ENCODE results near the gene ZNF124.
"Not testable (repeated sequence)": the region's sequence is repeated elsewhere in the genome, so short reads cannot be mapped to it uniquely, and the experiment has no call there.

Gene ZNF124

DNA sequence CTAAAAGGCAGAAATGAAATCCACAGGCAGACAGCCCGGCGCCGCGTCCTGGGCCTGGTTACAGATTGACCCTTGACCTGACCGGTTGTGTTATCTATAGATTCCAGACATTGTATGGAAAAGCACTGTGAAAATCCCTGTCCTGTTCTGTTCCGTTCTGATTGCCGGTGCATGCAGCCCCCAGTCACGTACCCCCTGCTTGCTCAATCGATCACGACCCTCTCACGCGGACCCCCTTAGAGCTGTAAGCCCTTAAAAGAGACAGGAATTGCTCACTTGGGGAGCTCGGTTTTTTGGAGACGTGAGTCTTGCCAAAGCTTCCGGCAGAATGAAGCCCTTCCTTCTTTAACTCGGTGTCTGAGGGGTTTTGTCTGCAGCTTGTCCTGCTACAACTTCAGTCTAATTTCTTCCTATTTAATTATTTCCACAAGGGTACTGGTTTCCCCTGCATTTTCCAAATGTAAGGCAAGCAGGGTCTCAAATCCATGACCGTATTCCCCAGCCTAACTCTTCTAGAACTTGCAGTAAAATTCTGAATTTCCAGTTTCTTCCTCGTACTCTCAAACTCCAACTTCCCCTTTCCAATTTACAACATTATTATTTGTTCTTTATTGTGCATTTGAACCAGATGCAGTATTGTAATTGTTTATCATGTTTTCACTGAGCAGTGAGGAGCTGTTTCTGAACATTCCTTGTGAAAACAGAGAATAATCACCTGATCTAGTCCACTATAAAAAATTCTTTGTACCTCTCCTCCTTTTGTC is 44.1 kb downstream of the ZNF124 start:
- not testable (repeated sequence) for H3K27me3 ChIP-seq (ENCODE audit: insufficient read depth, low read length); H3K4me1 ChIP-seq (ENCODE audit: insufficient read depth, low read length); H3K9me3 ChIP-seq (ENCODE audit: insufficient read depth, low read depth, low read length); H3K27ac ChIP-seq (ENCODE audit: low read depth, low read length); H3K9ac ChIP-seq (ENCODE audit: low read depth, low read length)
- WGBS = 25% methylated on average over 11 of the region's 18 CpGs
- Histone ChIP-seq H3K36me3 (ENCODE audit: insufficient read depth, low read length) (peaks cover 22% of the 10 kb centered on the region), H3K4me3 (ENCODE audit: low read length) (peak overlapping the region; percentile 45)

DNA sequence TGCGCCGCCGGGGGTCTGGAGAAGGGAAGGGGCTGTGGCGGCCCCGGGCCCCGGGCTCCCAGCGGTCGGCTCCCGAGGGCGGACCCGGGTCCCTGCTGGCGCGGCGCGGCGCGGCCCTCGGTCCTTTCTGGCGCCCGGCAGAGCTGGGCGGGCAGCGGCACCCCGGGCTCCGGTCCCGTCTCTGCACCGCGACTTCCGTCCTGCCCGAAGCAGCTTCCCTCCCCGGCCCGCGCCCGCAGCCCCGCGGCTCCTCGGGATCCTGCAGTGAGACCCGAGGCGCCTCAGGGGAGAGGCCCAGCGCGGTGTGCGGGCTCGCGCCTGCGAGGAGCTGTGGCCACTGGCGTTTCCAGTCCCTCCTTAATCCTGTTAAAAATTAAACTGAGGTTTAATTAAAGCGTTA is 45.2 kb downstream of the ZNF124 start:
- H3K4me3 ChIP-seq (ENCODE audit: low read length); H3K4me1 ChIP-seq (ENCODE audit: insufficient read depth, low read length); H3K27me3 ChIP-seq (ENCODE audit: insufficient read depth, low read length); H3K9ac ChIP-seq (ENCODE audit: low read depth, low read length); H3K9me3 ChIP-seq (ENCODE audit: insufficient read depth, low read depth, low read length); H3K27ac ChIP-seq (ENCODE audit: low read depth, low read length): not testable (repeated sequence)
- no CpG with 5 or more reads among the region's 46 CpGs for WGBS
- peaks cover 13% of the 10 kb centered on the region for H3K36me3 ChIP-seq (ENCODE audit: insufficient read depth, low read length)

DNA sequence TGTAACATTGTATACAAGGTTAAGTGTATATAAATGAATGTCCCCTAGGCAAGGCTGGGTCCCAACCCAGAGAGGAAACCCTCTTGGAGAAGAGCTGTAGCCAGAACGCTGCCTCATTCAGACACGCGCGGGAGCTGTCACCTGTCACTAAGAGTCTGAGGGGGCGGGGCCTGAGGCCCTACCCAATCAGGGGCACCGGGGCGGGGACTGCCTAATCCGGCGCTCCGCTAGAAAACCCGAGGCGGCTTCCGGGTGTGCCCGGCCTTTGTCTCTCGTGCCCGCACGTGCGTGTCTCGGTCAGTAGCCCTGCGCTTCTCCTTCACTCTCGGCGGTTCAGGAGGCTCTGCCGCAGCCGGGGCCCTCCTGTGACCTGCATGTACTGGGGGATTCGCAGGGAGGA is 45.7 kb downstream of the ZNF124 start:
- not testable (repeated sequence) for H3K9ac ChIP-seq (ENCODE audit: low read depth, low read length); H3K27ac ChIP-seq (ENCODE audit: low read depth, low read length); H3K27me3 ChIP-seq (ENCODE audit: insufficient read depth, low read length); H3K4me1 ChIP-seq (ENCODE audit: insufficient read depth, low read length); H3K9me3 ChIP-seq (ENCODE audit: insufficient read depth, low read depth, low read length); H3K36me3 ChIP-seq (ENCODE audit: insufficient read depth, low read length); H3K4me3 ChIP-seq (ENCODE audit: low read length)
- no CpG with 5 or more reads among the region's 25 CpGs for whole genome bisulfite sequencing

DNA sequence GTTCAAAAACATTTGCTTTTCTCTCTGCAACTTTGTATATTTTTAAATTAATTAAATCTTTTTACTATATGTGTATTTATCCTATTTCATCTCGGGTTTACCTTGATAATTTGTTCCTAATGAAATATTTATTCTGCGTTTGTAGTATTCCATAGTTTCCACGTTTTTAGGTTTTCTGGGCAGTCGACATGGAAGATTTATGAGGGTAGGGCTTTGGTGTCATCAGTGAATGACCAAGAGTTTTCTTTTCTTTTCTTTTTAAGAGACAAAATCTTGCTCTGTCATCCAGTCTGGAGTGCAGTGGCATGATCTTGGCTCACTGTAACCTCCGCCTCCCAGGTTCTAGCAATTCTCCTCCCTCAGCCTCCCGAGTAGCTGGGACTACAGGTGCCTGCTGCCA is 50.4 kb downstream of the ZNF124 start:
- H3K4me3 ChIP-seq (ENCODE audit: low read length) = no peak overlapping the region
- H3K27me3 ChIP-seq (ENCODE audit: insufficient read depth, low read length) = no peaks in the 10 kb centered on the region
- H3K27ac ChIP-seq (ENCODE audit: low read depth, low read length) = no peak overlapping the region
- H3K9me3 ChIP-seq (ENCODE audit: insufficient read depth, low read depth, low read length) = no peaks in the 10 kb centered on the region
- H3K9ac ChIP-seq (ENCODE audit: low read depth, low read length) = no peak overlapping the region
- H3K4me1 ChIP-seq (ENCODE audit: insufficient read depth, low read length) = no peaks in the 10 kb centered on the region
- 84% methylated on average over 6 of the region's 6 CpGs for WGBS
- no peaks in the 10 kb centered on the region for H3K36me3 ChIP-seq (ENCODE audit: insufficient read depth, low read length)

DNA sequence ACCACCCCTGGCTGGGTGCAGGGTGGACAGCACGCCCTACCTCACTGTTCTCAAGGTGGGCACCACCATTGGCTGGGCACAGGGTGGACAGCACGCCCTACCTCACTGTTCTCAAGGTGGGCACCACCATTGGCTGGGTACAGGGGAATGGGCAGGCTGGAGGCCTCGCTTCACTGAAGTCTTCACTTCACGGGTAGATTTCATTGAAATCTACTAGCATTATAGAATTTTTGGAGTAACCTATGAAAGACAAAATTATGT is 51.5 kb downstream of the ZNF124 start:
- H3K4me3 ChIP-seq (ENCODE audit: low read length); H3K9ac ChIP-seq (ENCODE audit: low read depth, low read length); H3K27me3 ChIP-seq (ENCODE audit: insufficient read depth, low read length); H3K9me3 ChIP-seq (ENCODE audit: insufficient read depth, low read depth, low read length); H3K4me1 ChIP-seq (ENCODE audit: insufficient read depth, low read length); H3K36me3 ChIP-seq (ENCODE audit: insufficient read depth, low read length); H3K27ac ChIP-seq (ENCODE audit: low read depth, low read length): not testable (repeated sequence)
- WGBS = 86% methylated on average over 4 of the region's 4 CpGs

DNA sequence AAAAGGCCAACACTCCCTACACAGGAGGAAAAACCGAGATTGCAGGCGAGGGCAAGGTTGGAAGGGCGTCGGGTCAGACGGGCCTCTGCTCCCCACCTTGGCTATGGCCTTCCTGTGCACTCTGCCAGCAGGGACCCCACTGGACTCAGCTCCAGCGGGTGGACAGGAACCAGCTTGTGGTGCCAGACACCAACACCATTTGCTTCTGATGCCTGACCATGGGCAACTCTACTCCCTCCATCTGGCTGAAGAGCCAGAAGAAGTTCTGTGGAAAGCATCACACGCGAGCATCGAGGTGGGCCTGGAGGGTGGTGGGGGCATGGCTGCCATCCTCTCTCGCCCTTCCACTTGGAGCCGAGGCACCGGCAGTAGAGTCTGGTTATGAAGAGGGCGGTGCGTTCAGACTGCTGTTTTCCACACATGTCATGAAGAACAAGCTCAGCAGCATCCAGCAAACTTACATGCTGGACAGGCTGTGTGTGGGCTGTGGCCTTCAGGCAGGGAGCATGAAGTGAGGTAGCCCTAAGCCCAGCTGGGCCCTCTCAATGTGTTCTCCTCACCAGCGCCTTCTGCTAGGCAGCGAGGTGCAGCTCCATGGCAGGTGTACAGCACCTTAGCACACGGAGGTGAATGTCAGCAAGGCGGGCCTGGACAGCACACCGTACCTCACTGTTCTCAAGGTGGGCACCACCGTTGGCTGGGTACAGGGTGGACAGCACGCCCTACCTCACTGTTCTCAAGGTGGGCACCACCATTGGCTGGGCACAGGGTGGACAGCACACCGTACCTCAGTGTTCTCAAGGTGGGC is 52.0 kb downstream of the ZNF124 start:
- H3K4me1 ChIP-seq (ENCODE audit: insufficient read depth, low read length) = no peaks in the 10 kb centered on the region
- H3K9me3 ChIP-seq (ENCODE audit: insufficient read depth, low read depth, low read length) = no peaks in the 10 kb centered on the region
- no peak overlapping the region for H3K9ac ChIP-seq (ENCODE audit: low read depth, low read length)
- H3K4me3 ChIP-seq (ENCODE audit: low read length) = no peak overlapping the region
- no peaks in the 10 kb centered on the region for H3K27me3 ChIP-seq (ENCODE audit: insufficient read depth, low read length)
- WGBS = 91% methylated on average over 22 of the region's 22 CpGs
- H3K36me3 ChIP-seq (ENCODE audit: insufficient read depth, low read length) = no peaks in the 10 kb centered on the region
- H3K27ac ChIP-seq (ENCODE audit: low read depth, low read length) = no peak overlapping the region

DNA sequence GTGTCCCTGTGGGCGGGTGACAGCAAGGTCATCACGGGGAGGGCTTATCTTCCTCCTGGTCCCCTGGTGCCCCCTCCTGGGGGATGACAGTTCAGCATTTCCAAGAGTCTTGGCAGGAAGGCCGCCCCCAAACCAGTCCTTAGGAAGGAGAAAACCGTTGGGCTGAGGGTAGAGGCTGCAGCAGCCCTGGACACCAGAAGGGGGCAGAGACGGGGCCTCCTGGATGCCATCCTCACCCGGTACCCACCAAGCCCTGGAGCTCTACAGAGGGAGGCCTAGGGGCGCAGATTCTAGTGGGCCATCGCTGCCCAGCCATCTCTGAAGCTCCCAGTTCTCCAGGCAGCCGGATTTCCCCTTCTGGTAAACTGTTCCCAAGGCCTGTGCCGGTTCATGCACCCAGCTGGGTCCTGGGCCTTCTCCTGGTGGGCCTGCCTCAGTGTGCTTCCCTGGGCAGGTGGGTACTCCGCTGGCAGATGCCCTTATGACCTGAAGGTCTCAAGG is 52.8 kb downstream of the ZNF124 start:
- Histone ChIP-seq H3K9me3 (ENCODE audit: insufficient read depth, low read depth, low read length) (no peaks in the 10 kb centered on the region), H3K36me3 (ENCODE audit: insufficient read depth, low read length) (no peaks in the 10 kb centered on the region)
- WGBS = 61% methylated on average over 11 of the region's 11 CpGs

DNA sequence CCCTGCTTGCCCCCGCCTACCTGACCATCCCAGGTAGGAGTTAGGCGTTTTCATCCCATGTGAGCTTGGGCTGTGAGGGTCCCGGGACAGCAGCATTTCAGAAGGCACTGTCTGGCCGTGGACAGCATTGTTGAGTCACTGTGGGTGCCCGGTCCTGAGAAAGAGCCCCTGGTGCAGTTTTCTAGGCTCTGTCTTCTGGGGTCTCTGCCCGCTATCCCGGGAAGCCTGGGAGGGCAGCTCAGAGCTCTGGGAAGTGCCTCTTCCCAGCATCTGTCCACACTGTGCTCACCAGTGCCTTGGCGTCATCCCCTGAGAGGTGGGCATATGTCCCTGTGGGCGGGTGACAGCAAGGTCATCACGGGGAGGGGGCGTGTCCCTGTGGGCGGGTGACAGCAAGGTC is 56.3 kb downstream of the ZNF124 start:
- no peaks in the 10 kb centered on the region for H3K36me3 ChIP-seq (ENCODE audit: insufficient read depth, low read length)
- no peak overlapping the region for H3K9ac ChIP-seq (ENCODE audit: low read depth, low read length)
- peaks cover 31% of the 10 kb centered on the region for H3K27me3 ChIP-seq (ENCODE audit: insufficient read depth, low read length)
- 0 out of 2 replicates have a peak, but pooled peaks cover 2% of the 10 kb centered on the region for H3K4me1 ChIP-seq (ENCODE audit: insufficient read depth, low read length)
- 79% methylated on average over 9 of the region's 12 CpGs for WGBS
- no peak overlapping the region for H3K4me3 ChIP-seq (ENCODE audit: low read length)
- no peaks in the 10 kb centered on the region for H3K9me3 ChIP-seq (ENCODE audit: insufficient read depth, low read depth, low read length)
- no peak overlapping the region for H3K27ac ChIP-seq (ENCODE audit: low read depth, low read length)

More for the DNA sequence above, 52.8 kb downstream of the ZNF124 start:
- no peak overlapping the region for H3K9ac ChIP-seq (ENCODE audit: low read depth, low read length)
- no peaks in the 10 kb centered on the region for H3K27me3 ChIP-seq (ENCODE audit: insufficient read depth, low read length)
- H3K4me3 ChIP-seq (ENCODE audit: low read length) = no peak overlapping the region
- H3K4me1 ChIP-seq (ENCODE audit: insufficient read depth, low read length) = no peaks in the 10 kb centered on the region
- no peak overlapping the region for H3K27ac ChIP-seq (ENCODE audit: low read depth, low read length)

DNA sequence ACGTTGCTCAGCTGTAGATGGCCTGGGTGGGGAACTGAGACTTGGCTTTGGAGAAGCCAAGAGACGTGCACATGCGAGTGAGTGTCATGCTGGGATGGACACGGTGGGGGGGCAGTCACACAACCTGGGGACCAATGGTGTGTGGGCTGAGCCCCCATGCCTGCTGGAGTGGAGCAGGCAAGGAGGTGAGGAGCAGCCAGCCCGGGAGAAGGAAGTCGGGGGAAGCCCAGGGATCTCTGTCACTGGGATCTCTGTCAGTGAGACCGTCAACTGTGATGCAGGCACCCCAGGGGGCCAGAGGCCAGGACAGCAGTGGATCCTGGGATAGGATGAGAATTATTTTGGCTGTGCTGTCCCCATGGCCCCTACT is 56.7 kb downstream of the ZNF124 start:
- Histone ChIP-seq H3K4me3 (ENCODE audit: low read length) (no peak overlapping the region), H3K9me3 (ENCODE audit: insufficient read depth, low read depth, low read length) (no peaks in the 10 kb centered on the region), H3K4me1 (ENCODE audit: insufficient read depth, low read length) (0 out of 2 replicates have a peak, but pooled peaks cover 3% of the 10 kb centered on the region), H3K27me3 (ENCODE audit: insufficient read depth, low read length) (peaks cover 35% of the 10 kb centered on the region), H3K27ac (ENCODE audit: low read depth, low read length) (no peak overlapping the region), H3K9ac (ENCODE audit: low read depth, low read length) (no peak overlapping the region), H3K36me3 (ENCODE audit: insufficient read depth, low read length) (no peaks in the 10 kb centered on the region)
- WGBS = 67% methylated on average over 7 of the region's 7 CpGs

DNA sequence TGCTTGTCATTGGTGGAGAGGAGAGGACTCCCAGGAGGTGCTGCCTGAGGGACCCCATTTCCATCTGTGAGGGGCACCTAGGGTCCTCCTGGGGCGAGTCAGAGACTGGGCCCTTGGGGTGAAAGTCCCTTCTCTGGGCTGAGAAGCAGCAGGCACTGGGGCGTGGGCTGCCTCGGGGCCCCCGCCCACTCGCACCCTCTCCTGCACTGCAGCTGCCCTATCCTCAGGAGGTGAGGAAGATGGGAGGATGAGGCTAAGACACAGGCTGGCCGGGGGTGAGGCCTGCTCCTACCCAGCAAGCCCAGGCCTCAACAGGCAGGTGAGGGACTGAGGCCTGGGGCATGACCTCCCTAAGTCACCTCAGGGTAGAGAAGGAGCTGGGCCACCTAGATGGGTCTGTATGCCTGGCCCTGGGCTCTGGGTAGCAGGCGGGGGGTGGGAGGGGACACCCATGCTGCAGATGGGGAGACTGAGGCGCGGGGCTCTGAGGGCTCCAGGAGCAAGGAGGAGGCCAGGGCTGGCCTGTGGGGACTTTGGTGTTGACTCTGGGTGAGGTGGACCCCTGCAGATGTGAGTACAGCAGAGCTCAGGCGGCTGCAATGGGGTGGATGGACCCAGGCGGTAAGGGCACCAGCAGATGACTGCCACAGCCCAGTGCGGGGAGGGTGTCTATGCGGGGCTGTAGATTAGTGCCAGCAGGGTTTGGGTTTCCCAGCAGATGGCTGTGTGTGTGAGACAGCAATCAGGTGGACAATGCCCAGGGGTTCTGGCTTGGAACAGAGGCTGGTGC is 57.3 kb downstream of the ZNF124 start:
- Histone ChIP-seq H3K4me1 (ENCODE audit: insufficient read depth, low read length) (0 out of 2 replicates have a peak, but pooled peaks cover 3% of the 10 kb centered on the region), H3K9me3 (ENCODE audit: insufficient read depth, low read depth, low read length) (no peaks in the 10 kb centered on the region), H3K27ac (ENCODE audit: low read depth, low read length) (no peak overlapping the region), H3K27me3 (ENCODE audit: insufficient read depth, low read length) (peaks cover 41% of the 10 kb centered on the region), H3K4me3 (ENCODE audit: low read length) (no peak overlapping the region), H3K36me3 (ENCODE audit: insufficient read depth, low read length) (no peaks in the 10 kb centered on the region), H3K9ac (ENCODE audit: low read depth, low read length) (no peak overlapping the region)
- 86% methylated on average over 11 of the region's 13 CpGs for WGBS

DNA sequence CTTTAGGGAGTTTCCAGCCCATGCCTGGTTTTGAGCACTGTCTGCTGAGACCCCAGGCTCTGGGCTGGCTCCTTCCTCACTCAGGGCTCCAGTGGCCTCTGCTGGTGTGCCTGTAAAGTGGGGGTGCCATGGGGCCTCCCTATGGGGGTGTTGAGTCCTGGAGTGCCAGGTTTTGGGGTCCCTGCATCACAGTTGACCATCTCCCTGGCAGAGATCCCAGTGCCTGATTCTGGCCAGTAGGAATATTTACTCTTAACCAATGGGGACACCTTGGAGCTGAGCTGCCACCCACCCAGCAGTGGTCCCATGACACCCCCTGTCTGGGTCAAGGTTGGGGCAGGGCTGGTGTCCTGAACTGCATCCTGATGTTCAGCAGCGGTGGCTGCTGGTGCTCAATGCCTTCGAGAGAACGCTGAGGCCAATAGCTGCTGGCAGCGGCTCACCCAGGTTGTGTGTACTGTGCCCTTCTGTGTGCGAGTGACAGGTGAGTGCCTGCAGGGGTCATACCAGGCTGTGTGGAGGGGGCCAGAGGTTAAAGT is 58.0 kb downstream of the ZNF124 start:
- no peak overlapping the region for H3K27ac ChIP-seq (ENCODE audit: low read depth, low read length)
- no peak overlapping the region for H3K4me3 ChIP-seq (ENCODE audit: low read length)
- H3K9me3 ChIP-seq (ENCODE audit: insufficient read depth, low read depth, low read length) = no peaks in the 10 kb centered on the region
- 0 out of 2 replicates have a peak, but pooled peaks cover 3% of the 10 kb centered on the region for H3K4me1 ChIP-seq (ENCODE audit: insufficient read depth, low read length)
- WGBS = 91% methylated on average over 5 of the region's 5 CpGs
- no peaks in the 10 kb centered on the region for H3K36me3 ChIP-seq (ENCODE audit: insufficient read depth, low read length)
- no peak overlapping the region for H3K9ac ChIP-seq (ENCODE audit: low read depth, low read length)
- peaks cover 47% of the 10 kb centered on the region for H3K27me3 ChIP-seq (ENCODE audit: insufficient read depth, low read length)
